HG03565 (cell line): ENCODE data around the gene MSL3B.

Experiments used
- ATAC-seq: cut with Tn5 transposase; IDR thresholded peaks from one replicate; pipeline ENCODE4 v1.9.1; 2021; ENCODE audit warnings: mild to moderate bottlenecking, moderate library complexity; ENCODE audit not compliant: unreplicated experiment

The MSL3B gene

DNA sequence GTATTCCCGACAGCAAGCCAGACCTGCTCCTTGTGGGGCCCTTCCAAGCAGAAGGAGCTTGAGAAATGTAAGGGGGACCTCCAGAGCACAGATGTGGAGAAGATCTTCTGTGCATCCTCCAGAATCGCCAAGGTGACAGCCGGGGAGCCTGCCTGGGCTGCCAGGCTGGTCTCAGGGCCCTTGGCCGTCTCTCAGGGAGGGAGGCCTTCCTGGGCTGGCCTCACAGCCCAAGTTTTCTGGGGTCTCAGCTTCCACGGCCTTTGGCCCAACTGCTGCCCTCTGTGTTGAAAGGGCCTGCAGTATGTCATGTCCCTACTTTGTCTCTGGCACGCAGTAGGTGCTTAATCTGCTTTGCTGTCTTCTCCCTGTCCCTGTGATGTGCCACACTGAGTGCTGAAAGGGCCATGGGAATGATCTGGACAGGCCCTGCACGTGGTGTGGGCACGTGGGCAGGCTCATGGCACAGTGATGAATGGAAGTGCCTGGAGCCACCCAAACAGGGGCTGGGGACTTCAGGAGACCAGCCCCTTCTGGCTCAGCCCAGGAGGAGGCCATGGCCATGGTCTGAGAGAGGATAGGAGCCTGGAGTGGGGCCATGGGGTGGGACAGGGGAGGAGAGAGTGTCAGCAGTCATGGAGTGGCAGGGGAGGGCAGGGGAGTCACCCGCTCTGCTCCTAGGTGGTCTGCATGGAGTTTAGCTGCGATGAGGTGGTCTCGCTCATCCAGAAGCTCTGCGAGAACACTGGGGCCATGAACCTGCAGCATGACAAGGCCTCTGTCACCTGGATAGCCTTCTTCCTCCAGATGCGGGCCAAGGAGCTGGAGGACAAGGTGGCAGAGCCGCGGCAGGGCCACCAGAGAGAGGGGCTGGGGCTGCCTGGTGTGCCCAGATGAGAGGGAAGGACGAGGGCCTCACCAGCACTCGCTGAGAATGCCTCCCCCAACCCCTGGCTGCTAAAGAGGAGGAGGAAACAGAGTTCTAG, 49.3 kb downstream of the MSL3B start:
- ATAC-seq: no peak

DNA sequence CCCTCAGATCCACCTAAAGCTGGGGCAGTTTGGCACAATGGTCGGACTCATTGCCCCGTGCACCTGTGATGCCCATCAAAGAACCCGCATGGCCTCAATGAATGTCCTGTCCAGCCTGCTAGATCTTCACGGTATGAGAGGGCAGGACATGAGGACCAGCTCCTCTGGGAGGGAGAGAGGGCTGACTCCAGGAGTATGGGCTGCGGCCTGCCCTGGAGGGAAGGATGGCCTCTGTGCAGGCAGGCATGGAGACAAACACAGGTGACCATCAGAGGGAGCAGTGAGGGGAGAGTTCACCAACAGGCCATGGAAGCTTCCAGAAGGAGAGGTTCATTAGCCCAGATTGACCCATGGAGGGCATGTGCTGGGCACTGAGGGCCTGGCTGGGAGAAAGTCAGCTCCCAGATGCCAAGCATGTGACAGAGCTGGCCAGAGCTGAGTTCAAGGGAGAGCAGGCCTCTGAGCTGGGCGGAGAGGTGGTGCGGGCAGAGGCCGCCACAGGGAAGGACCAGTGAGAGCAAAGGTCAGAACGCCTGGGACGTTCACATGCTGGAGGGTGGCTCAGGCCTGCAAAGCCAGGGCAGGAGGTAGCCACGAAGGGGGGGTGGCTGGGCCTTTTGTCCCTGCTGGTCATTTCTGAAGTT, 50.1 kb downstream of the MSL3B start:
- ATAC-seq: no peak

DNA sequence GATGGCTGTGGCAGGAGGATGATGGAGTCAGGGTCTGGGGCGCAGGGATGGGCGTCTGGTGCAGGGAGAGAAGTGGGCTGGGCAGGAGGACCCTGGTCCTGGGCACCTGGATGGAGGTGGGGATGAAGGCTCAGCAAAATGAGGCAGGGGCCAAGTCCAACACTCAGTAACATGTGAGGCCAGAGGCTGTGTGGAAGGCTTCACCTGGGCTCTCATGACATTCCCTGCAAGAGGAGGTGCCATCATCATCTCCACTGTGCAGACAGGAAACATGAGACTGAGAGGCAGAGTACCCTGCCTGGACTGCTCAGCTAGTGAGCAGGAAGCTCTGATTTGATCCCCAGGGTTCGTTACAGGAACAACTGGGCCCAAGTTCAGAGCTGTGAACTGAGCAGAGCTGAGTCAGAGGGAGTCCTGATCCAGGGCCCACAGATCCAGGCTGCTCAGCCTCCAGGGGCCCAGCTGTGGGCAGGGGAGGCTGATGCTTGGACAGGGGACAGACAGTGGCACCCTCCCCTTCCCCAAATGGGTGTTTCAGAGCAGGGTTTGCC, 50.8 kb downstream of the MSL3B start:
- no peak for ATAC-seq

DNA sequence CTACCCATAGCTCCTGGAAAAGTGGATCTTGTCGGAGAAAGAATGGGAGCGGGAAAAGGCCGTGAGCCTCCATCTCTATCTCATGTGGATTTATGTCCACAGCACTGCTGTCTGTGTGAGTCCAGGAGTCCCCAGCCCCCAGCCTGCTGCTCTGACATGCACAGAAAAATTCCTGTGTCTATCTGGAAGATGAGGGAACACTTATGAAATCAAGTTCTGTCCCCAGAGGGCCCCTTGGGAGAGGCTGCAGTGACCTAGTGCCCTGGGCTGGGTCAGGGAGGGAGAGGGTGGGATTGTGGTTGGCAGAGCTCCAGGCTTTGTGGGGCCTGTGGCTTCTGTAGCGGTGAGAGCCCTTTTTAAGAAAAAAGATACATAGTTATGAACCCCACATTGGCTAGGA, 51.4 kb downstream of the MSL3B start:
- no peak for ATAC-seq

DNA sequence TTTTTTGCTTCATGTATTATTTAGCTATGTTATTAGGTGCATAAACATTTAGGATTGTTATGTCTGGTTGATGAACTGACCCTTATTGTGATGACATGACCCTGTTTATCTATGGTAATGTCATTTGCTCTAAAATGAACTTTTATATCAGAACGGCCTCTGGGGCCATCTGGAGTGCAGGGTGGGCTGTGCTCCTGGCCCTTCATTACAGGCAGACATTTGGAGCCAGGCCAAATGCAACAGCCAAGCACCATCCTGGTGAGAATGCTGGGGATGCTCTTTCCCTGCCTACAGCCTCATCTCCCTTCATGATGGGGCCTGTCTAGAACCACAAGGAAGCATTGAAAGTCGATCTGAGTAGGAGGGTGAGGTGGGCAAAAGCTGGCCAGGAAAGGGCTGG, 51.9 kb downstream of the MSL3B start:
- ATAC-seq: no peak

DNA sequence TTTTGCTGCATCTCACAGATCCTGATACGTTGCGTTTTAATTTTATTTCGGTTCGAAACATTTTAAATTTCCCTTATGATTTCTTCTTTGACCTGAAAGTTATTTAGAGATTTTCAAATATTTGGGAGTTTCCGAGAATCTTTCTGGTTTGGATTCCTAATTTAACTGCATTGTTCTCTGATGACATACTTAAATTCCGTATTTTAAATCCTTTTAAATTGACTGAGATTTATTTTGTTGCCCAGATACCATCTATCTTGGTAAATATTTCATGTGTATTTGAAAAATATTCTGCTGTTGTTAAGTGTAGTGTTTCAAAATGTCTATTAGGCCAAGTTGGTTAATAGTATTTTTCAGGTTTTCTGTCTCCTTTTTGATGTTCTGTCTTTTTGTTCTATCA, 52.3 kb downstream of the MSL3B start:
- no peak for ATAC-seq
